ENCODE results near the gene MAGI2. TPM values are rescaled to one million over a fixed set of nuclear protein-coding genes. Genes with fewer than 3 reads are reported as not detected.

The MAGI2 gene
- total RNA-seq, 2 experiments from 2014 or later: 0.17 TPM

- Mint-ChIP-seq H3K9me3 (no peaks in the 10 kb centered on the region), H3K27me3 (no peaks in the 10 kb centered on the region), H3K4me1 (ENCODE audit: low read depth) (no peaks in the 10 kb centered on the region), H3K27ac (no peak overlapping the region), H3K4me3 (no peak overlapping the region), H3K36me3 (no peaks in the 10 kb centered on the region)
- POLR2A ChIA-PET: no interaction called here
- intact Hi-C loops (cut with micrococcal nuclease): no loop called here
- DNase-seq: no peak
- CTCF ChIA-PET: no interaction called here
Measured at GRCh38 chr7:78712111-78712510, 741.4 kb downstream of the MAGI2 start.

- Mint-ChIP-seq H3K4me1 (ENCODE audit: low read depth) (no peaks in the 10 kb centered on the region), H3K9me3 (no peaks in the 10 kb centered on the region), H3K36me3 (no peaks in the 10 kb centered on the region), H3K27ac (no peak overlapping the region), H3K4me3 (no peak overlapping the region), H3K27me3 (no peaks in the 10 kb centered on the region)
- no peak for DNase-seq
- POLR2A ChIA-PET: no interaction called here
- CTCF ChIA-PET: no interaction called here
- intact Hi-C loops (cut with micrococcal nuclease): no loop called here
Measured at GRCh38 chr7:78709658-78710057, 743.8 kb downstream of the MAGI2 start.

- CTCF ChIA-PET: no interaction called here
- no peak for DNase-seq
- POLR2A ChIA-PET: no interaction called here
- no peaks in the 10 kb centered on the region for H3K36me3 Mint-ChIP-seq
- no peak overlapping the region for H3K27ac Mint-ChIP-seq
- H3K4me1 Mint-ChIP-seq (ENCODE audit: low read depth): no peaks in the 10 kb centered on the region
- H3K9me3 Mint-ChIP-seq: peaks cover 8% of the 10 kb centered on the region
- H3K27me3 Mint-ChIP-seq: no peaks in the 10 kb centered on the region
- intact Hi-C loops (cut with micrococcal nuclease): no loop called here
- H3K4me3 Mint-ChIP-seq: no peak overlapping the region
Measured at GRCh38 chr7:78704504-78704903, 749.0 kb downstream of the MAGI2 start.

GRCh38 chr7:78703391-78703790 is 750.1 kb downstream of the MAGI2 start:
- Mint-ChIP-seq H3K4me1 (ENCODE audit: low read depth) (no peaks in the 10 kb centered on the region), H3K9me3 (peaks cover 8% of the 10 kb centered on the region), H3K27me3 (no peaks in the 10 kb centered on the region), H3K27ac (no peak overlapping the region), H3K4me3 (no peak overlapping the region), H3K36me3 (no peaks in the 10 kb centered on the region)
- POLR2A ChIA-PET: no interaction called here
- intact Hi-C loops (cut with micrococcal nuclease): no loop called here
- CTCF ChIA-PET: no interaction called here
- no peak for DNase-seq

GRCh38 chr7:78702770-78703169 is 750.7 kb downstream of the MAGI2 start:
- Mint-ChIP-seq H3K36me3 (no peaks in the 10 kb centered on the region), H3K27ac (no peak overlapping the region), H3K9me3 (peaks cover 8% of the 10 kb centered on the region), H3K4me1 (ENCODE audit: low read depth) (no peaks in the 10 kb centered on the region), H3K4me3 (no peak overlapping the region), H3K27me3 (no peaks in the 10 kb centered on the region)
- DNase-seq: no peak
- intact Hi-C loops (cut with micrococcal nuclease): no loop called here
- ChIA-PET POLR2A (no interaction called here), CTCF (no interaction called here)

- Mint-ChIP-seq H3K9me3 (no peaks in the 10 kb centered on the region), H3K4me3 (no peak overlapping the region), H3K27me3 (no peaks in the 10 kb centered on the region), H3K36me3 (no peaks in the 10 kb centered on the region), H3K27ac (no peak overlapping the region), H3K4me1 (ENCODE audit: low read depth) (no peaks in the 10 kb centered on the region)
- DNase-seq: no peak
- ChIA-PET POLR2A (no interaction called here), CTCF (no interaction called here)
- intact Hi-C loops (cut with micrococcal nuclease): no loop called here
Measured at GRCh38 chr7:78695826-78696225, 757.6 kb downstream of the MAGI2 start.

GRCh38 chr7:78691584-78691983 is 761.9 kb downstream of the MAGI2 start:
- ChIA-PET CTCF (no interaction called here), POLR2A (no interaction called here)
- H3K4me3 Mint-ChIP-seq: no peak overlapping the region
- no peaks in the 10 kb centered on the region for H3K27me3 Mint-ChIP-seq
- no peaks in the 10 kb centered on the region for H3K9me3 Mint-ChIP-seq
- no peak overlapping the region for H3K27ac Mint-ChIP-seq
- no peaks in the 10 kb centered on the region for H3K4me1 Mint-ChIP-seq (ENCODE audit: low read depth)
- DNase-seq: no peak
- intact Hi-C loops (cut with micrococcal nuclease): no loop called here
- no peaks in the 10 kb centered on the region for H3K36me3 Mint-ChIP-seq

GRCh38 chr7:78690174-78690573 is 763.3 kb downstream of the MAGI2 start:
- Mint-ChIP-seq H3K27me3 (no peaks in the 10 kb centered on the region), H3K9me3 (peaks cover 2% of the 10 kb centered on the region), H3K4me1 (ENCODE audit: low read depth) (no peaks in the 10 kb centered on the region), H3K27ac (no peak overlapping the region), H3K4me3 (no peak overlapping the region), H3K36me3 (no peaks in the 10 kb centered on the region)
- POLR2A ChIA-PET: no interaction called here
- no peak for DNase-seq
- intact Hi-C loops (cut with micrococcal nuclease): no loop called here
- CTCF ChIA-PET: no interaction called here

- peaks cover 2% of the 10 kb centered on the region for H3K9me3 Mint-ChIP-seq
- H3K4me3 Mint-ChIP-seq: no peak overlapping the region
- no peaks in the 10 kb centered on the region for H3K27me3 Mint-ChIP-seq
- no peak overlapping the region for H3K27ac Mint-ChIP-seq
- intact Hi-C loops (cut with micrococcal nuclease): no loop called here
- POLR2A ChIA-PET: no interaction called here
- no peaks in the 10 kb centered on the region for H3K4me1 Mint-ChIP-seq (ENCODE audit: low read depth)
- no peak for DNase-seq
- CTCF ChIA-PET: no interaction called here
- H3K36me3 Mint-ChIP-seq: no peaks in the 10 kb centered on the region
Measured at GRCh38 chr7:78688376-78688775, 765.1 kb downstream of the MAGI2 start.

- Mint-ChIP-seq H3K4me1 (ENCODE audit: low read depth) (no peaks in the 10 kb centered on the region), H3K27ac (no peak overlapping the region), H3K4me3 (no peak overlapping the region), H3K27me3 (no peaks in the 10 kb centered on the region), H3K36me3 (no peaks in the 10 kb centered on the region), H3K9me3 (peaks cover 2% of the 10 kb centered on the region)
- no peak for DNase-seq
- ChIA-PET CTCF (no interaction called here), POLR2A (no interaction called here)
- intact Hi-C loops (cut with micrococcal nuclease): no loop called here
Measured at GRCh38 chr7:78686189-78686588, 767.3 kb downstream of the MAGI2 start.

GRCh38 chr7:78684201-78684600 is 769.3 kb downstream of the MAGI2 start:
- Mint-ChIP-seq H3K4me3 (no peak overlapping the region), H3K36me3 (no peaks in the 10 kb centered on the region), H3K27me3 (no peaks in the 10 kb centered on the region), H3K27ac (no peak overlapping the region), H3K4me1 (ENCODE audit: low read depth) (no peaks in the 10 kb centered on the region), H3K9me3 (peaks cover 2% of the 10 kb centered on the region)
- CTCF ChIA-PET: no interaction called here
- no peak for DNase-seq
- intact Hi-C loops (cut with micrococcal nuclease): no loop called here
- POLR2A ChIA-PET: no interaction called here

- Mint-ChIP-seq H3K4me3 (no peak overlapping the region), H3K36me3 (no peaks in the 10 kb centered on the region), H3K27ac (no peak overlapping the region), H3K9me3 (peaks cover 2% of the 10 kb centered on the region), H3K27me3 (no peaks in the 10 kb centered on the region), H3K4me1 (ENCODE audit: low read depth) (no peaks in the 10 kb centered on the region)
- no peak for DNase-seq
- POLR2A ChIA-PET: no interaction called here
- intact Hi-C loops (cut with micrococcal nuclease): no loop called here
- CTCF ChIA-PET: no interaction called here
Measured at GRCh38 chr7:78683566-78683965, 769.9 kb downstream of the MAGI2 start.

GRCh38 chr7:78679112-78679876 is 774.2 kb downstream of the MAGI2 start:
- Mint-ChIP-seq H3K4me1 (ENCODE audit: low read depth) (no peaks in the 10 kb centered on the region), H3K9me3 (no peaks in the 10 kb centered on the region), H3K4me3 (no peak overlapping the region), H3K36me3 (no peaks in the 10 kb centered on the region), H3K27ac (no peak overlapping the region), H3K27me3 (no peaks in the 10 kb centered on the region)
- no peak for DNase-seq
- CTCF ChIA-PET: no interaction called here
- intact Hi-C loops (cut with micrococcal nuclease): no loop called here
- POLR2A ChIA-PET: no interaction called here
